Measurements from ENCODE around the gene LINGO3.
A peak's percentile ranks its signal among the peaks of the same experiment; 100 is the strongest.

LINGO3 gene

DNA sequence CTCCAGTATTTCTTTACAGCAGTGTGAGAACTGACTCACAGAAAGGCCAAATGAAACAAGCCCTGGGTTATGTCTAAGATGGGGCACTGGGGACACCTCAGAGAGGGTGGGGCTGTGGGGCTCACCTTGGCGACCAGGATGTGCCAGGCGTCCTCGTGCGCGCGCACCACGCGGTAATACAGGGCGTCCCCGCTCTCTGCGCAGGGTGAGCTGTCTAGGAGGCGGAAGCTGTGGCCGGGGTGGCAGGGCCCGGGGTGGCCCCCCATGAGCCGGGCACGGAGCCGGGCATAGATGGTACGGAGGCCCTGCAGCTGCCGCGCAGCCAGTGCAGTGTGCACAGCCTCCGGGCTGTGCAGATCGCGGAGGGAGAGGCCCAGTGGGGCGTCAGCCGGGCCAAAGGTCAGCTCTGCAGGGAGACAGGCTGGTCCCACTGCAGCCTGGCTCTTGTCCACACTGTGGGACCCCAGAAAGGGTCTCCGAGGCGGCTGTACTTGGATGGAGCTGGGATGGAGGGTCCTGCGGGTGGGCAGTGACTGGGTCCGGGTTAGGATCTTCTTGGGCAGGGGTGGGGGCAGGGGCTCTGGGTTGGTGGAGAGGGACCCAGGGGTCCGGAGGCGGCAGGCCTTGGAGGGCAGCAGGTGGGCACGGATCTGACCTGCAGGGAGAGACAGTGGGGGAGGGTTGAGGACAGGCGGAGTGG is 29.3 kb downstream of the LINGO3 start:
- no peak for DNase-seq

- DNase-seq, result no peak
These were observed 30.8 kb downstream of the LINGO3 start for GRCh38 chr19:2277138-2277537.

- DNase-seq, result no peak
These were observed 31.4 kb downstream of the LINGO3 start for GRCh38 chr19:2276429-2276986.

GRCh38 chr19:2275588-2276428 is 32.1 kb downstream of the LINGO3 start:
- no peak for DNase-seq

DNA sequence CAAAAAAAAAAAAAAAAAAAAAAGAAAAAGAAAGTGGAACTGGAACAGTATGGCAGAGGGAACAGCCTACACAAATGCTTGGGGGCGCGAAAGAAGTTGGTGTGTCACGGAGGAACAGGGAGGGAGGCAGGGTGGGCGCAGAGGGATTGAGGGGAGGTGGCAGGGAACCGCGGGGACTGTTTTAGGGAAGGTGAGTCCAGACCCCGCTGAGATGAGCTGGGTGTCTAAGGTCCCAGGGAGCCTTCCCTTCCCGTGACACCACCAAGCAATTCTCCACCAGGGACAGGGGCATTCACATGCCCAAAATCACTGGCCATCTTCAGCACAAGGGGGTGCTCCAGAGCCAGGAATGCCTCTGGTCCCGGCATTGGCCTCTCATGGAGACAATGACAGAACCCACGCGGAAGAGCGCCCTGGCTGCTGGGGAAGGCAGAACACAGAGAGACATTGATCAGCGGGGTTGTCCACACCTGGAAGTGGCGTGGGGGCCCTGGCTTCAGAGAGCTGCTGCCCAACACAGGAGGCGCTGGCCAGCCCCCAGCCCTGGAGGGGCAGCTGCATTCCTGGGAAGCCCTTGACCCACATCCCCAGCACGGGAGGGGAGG is 32.9 kb downstream of the LINGO3 start:
- no peak for DNase-seq

DNA sequence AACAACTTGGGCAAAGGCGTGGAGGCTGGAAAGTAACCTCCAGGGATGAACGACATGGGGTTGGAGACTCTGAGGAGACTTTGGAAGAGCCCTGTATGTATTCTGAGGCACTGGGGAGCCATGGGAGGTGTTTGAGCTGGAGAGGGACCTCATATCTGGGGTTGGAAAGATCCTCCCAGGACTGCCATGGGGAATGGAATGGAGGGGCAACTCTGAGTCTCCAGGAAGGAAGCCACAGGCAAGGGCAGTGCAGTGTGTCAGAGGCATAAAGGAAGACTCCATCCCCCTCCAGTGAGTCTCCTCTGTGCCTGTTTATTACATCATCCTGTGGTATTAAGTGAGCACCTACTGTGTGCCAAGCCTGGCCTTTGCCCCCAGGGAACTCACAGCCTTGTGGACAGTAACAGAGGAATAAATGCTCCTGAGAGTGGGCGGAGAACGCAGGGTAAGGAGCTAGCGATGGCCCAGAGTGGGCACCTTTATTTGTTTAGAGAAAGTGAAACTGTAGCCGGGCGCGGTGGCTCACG is 33.7 kb downstream of the LINGO3 start:
- DNase-seq, result no peak

GRCh38 chr19:2273356-2274184 is 34.4 kb downstream of the LINGO3 start:
- peak; percentile 78 for DNase-seq

DNA sequence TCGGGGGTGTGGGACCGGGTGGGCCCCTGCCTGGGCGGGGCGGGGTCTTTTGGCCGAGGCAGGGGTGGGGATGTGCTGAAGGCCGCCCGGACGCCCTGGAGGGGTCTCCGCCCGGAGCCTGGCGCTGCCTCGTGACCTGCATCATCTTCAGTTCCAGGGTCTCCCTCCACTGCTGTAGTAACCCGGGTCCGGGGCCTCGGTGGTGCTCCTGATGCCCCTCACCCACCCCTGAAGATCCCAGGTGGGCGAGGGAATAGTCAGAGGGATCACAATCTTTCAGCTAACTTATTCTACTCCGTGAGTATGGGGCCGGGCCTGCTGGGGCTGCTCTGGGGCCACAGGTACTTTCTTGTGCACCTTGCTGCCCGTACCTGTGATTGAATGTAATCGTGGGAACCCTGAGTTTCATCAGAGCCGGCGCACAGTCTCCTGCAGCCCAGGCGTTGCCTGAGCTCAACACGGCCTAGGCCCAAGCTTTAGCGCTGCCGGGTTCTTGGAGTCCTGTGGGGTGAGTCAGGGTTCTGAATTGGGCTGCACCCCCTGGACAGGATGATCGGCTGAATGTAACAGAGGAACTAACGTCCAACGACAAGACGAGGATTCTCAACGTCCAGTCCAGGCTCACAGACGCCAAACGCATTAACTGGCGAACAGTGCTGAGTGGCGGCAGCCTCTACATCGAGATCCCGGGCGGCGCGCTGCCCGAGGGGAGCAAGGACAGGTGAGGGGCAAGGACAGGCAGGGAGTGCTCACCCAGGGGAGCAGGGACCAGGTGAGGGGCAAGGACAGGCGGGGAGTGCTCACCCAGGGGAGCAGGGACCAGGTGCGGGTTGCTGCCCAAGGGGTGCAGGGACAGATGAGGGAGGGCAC is 36.5 kb downstream of the LINGO3 start:
- DNase-seq, result peak; percentile 65

DNA sequence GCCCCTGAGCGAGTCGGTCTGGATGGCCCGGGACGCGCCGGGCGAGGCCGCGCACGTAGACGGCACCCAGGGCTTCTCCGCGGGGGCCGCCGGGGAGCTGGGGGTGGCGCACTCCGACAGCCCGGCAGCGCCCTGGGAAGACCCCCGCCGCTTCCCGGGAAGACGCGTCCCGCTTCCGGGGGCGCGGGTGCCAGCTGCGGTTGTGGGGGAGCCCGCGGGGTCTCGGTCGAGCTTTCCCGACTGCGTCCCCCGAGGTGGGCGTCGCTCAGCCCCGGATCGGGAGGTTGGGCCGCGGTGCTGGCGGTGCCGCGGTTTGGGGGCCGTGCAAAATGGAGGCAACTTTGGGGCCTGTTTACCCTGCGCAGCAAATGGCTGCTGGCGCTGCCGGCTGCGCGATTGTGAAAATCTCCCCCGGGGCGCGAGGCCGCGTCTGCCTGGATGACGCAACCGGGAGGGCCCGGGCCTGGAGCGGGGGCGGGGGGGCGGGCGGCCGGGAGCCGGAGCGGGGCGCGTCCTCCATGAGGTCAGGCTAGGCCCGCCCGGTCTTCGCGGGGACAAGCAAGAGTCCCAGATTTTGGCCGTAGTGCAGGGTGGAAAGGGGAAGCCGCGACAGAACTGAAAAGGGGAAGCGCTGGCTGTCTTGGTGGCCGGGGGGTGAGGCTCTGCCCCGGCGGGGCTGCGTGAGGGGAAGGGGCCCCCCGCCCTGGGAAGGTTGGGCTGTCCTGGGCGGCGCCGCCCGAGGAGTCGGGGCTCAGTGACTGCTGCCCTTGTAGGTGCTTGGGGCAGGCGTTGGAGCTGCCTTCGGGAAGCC is 37.3 kb downstream of the LINGO3 start:
- DNase-seq, result peak; percentile 79

DNA sequence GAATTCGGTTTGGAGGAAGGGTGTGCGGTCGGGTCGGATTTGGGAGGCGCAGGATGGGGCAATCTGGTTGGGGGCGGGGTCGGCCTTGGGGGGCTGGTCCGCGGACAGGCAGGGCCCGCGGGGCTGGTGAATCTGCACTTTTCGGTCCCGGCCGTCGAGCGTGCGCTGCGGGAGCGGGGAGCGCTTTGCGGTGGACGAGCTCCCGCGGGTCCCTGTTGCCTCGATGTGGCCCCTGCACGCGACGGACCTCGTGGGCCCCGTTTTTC is 37.9 kb downstream of the LINGO3 start:
- no peak for DNase-seq

DNA sequence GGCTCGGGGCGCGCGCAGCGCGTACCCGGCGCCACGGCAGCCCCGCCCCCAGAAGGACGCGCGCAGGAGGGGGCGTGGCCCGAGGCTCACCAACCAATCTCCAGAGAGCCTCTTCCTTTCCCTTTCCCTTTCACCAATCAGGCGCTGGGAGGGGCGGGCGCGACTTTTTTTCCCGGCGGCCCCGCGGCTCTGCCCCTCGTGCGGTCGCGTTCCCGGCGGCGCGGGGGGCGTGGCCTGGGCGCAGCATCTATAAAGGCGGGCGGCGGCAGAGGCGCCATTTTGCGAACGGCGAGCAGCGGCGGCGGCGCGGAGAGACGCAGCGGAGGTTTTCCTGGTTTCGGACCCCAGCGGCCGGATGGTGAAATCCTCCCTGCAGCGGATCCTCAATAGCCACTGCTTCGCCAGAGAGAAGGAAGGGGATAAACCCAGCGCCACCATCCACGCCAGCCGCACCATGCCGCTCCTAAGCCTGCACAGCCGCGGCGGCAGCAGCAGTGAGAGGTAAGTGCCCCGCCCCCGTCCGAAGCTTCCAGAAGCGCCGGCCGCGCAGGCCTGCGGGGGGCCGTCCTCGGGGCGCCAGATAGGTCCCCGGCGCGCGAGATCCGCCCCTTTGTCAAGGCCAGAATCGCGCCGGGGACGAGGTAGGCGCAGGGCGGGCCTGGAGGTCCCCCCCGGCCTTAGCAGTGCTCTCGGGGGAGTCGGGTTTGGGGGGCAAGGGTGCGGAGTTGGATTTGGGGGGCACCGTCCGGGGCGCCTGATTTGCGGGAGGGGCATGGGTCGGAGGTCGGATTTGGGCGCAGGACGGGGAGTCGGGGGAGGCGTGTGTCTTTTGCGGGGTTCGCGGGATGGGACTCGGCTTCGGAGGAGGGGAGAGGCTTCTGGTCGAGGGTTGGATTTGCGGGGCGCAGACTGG is 38.5 kb downstream of the LINGO3 start:
- peak; percentile 99 for DNase-seq

DNA sequence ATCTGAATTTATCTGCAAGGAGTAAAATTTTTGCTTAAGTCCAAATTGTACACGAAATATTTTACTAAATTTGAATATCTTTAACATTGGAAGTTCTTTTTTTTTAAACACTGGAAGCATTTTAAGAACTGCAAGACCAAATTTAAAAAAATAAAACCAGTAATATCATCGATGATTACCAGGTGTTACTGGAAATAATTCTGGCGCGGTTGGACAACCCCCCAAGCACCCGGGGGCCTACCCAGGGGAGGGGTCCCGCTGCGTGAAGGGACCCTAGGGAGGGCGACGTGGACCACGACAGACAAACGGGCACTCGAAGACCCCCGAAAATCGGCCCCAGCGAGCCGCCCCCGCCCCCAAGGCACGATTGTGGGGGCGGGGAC is 39.1 kb downstream of the LINGO3 start:
- DNase-seq, result no peak

DNA sequence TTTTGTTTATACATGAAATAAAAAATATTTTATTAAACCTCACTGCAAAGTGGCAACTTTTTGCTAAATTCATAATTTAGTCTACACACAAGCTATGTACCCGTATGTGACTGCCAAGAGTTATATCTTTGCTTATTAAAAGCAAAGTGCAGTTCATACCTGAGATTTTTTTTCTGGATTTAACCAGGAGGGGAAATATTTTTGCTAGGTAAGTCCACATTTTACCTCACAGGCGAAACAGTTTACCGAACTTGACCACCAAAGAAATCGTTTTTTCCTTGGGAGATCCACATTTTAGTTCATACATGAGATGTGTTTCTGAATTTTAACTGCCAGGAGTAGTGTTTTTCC is 39.5 kb downstream of the LINGO3 start:
- no peak for DNase-seq

- DNase-seq, result no peak
These were observed 41.6 kb downstream of the LINGO3 start for GRCh38 chr19:2266183-2266993.

- DNase-seq, result no peak
These were observed 46.3 kb downstream of the LINGO3 start for GRCh38 chr19:2261438-2262172.

GRCh38 chr19:2260341-2260805 is 47.6 kb downstream of the LINGO3 start:
- no peak for DNase-seq

GRCh38 chr19:2259336-2259735 is 48.6 kb downstream of the LINGO3 start:
- no peak for DNase-seq

Data from T1000 (cell line).